ENCODE results near the gene TBC1D14. TPM values are rescaled to one million over a fixed set of nuclear protein-coding genes. Genes with fewer than 3 reads are reported as not detected.

TBC1D14 gene
- total and polyA plus RNA-seq, 2 of the 8 experiments (the other 6 are each of a cell fraction or from before 2014, with no cell fraction given) = 45.6 to 48.2 TPM

GRCh38 chr4:7016086-7016485 lies 106.5 kb downstream of the TBC1D14 start:
- no peaks in the 10 kb centered on the region for H3K9me3 ChIP-seq (ENCODE audit: insufficient read depth in 2 of 2, low read depth in 1 of 2, low read length in 1 of 2)
- H4K20me1 ChIP-seq (replicated peaks in 1 of 2; ENCODE audit: control insufficient read depth in 1 of 2, insufficient read depth in 2 of 2, low read length in 2 of 2) = peaks cover 6 to 17% of the 10 kb centered on the region in 2 experiments
- no peaks in the 10 kb centered on the region for H3K23me2 ChIP-seq (ENCODE audit: low read depth, low read length)
- no peak overlapping the region for H3K23ac ChIP-seq (ENCODE audit: insufficient read length)
- no peak overlapping the region for H4K5ac ChIP-seq (ENCODE audit: insufficient read length, low read depth, low read length)
- no peak overlapping the region for H2BK15ac ChIP-seq (ENCODE audit: low read length)
- 82% methylated on average over 11 of the region's 11 CpGs; no CpG with 5 or more reads in 1 of the 2 experiments for WGBS, 2 experiments (ENCODE audit: extremely low coverage in 1 of 2, insufficient coverage in 1 of 2, insufficient read length in 1 of 2, insufficient replicate concordance in 2 of 2, low coverage in 1 of 2, low lambda C conversion rate in 2 of 2, missing lambda C conversion rate in 1 of 2)
- H3K36me3 ChIP-seq (ENCODE audit: control insufficient read depth in 2 of 4, insufficient read depth in 4 of 4, low read length in 3 of 4) = peaks cover 5 to 40% (median 31%) of the 10 kb centered on the region in 4 experiments
- no peak overlapping the region for H2BK120ac ChIP-seq (replicated peaks; ENCODE audit: low read depth, low read length)
- no peaks in the 10 kb centered on the region; a peak in 1 of 7 replicates for H3K4me1 ChIP-seq (replicated peaks in 1 of 4; ENCODE audit: control insufficient read depth in 3 of 4, insufficient read depth in 4 of 4, low read length in 3 of 4)
- no peak overlapping the region for H2BK5ac ChIP-seq (ENCODE audit: low read depth, low read length)
- H4K8ac ChIP-seq (ENCODE audit: extremely low read depth, insufficient read depth, low read length) = no peak overlapping the region
- H3K4me3 ChIP-seq (ENCODE audit: extremely low read depth in 1 of 4, insufficient read depth in 2 of 4, low read depth in 3 of 4, low read length in 4 of 4) = no peak overlapping the region
- H3K4me2 ChIP-seq (ENCODE audit: insufficient read depth in 1 of 2, low read depth in 2 of 2, low read length in 2 of 2) = no peak overlapping the region
- H3K79me1 ChIP-seq (ENCODE audit: low read depth, low read length) = peaks cover 4% of the 10 kb centered on the region
- no peak overlapping the region for H2BK20ac ChIP-seq (ENCODE audit: low read length)
- H4K91ac ChIP-seq (replicated peaks; ENCODE audit: insufficient read length, low read length) = no peak overlapping the region
- H3K27ac ChIP-seq (ENCODE audit: low read depth, low read length) = no peak overlapping the region
- no peak for FAIRE-seq
- no peak overlapping the region for H3K4ac ChIP-seq (replicated peaks; ENCODE audit: insufficient read length, low read depth, low read length)
- CTCF ChIA-PET (ENCODE audit: partially characterized antibody) = interaction anchor here (0.8 to 2.3 kb wide), 4 partner anchors 9 to 128 kb away, joined by 3 to 7 read pairs (median 3); no protein-coding TSS in a partner anchor
- H3K9ac ChIP-seq (replicated peaks in 1 of 4; ENCODE audit: extremely low read depth in 1 of 4, low read depth in 3 of 4, low read length in 3 of 4) = no peak overlapping the region; a peak in 1 of 7 replicates
- no peaks in the 10 kb centered on the region for H3K27me3 ChIP-seq (replicated peaks in 1 of 4; ENCODE audit: control insufficient read depth in 3 of 4, extremely low read depth in 1 of 4, insufficient read depth in 3 of 4, low read length in 3 of 4)
- H3K56ac ChIP-seq (replicated peaks; ENCODE audit: insufficient read length, low read depth, low read length) = no peak overlapping the region
- no peak overlapping the region for H2BK12ac ChIP-seq (ENCODE audit: low read depth, low read length)
- no peak overlapping the region for H3K18ac ChIP-seq (ENCODE audit: extremely low read depth, low read length)
- H3K14ac ChIP-seq (ENCODE audit: insufficient read length) = no peak overlapping the region
- no peaks in the 10 kb centered on the region; a peak in 1 of 4 replicates for H3K79me2 ChIP-seq (ENCODE audit: control insufficient read depth in 1 of 2, insufficient read depth in 2 of 2, low read length in 2 of 2)
- no peak overlapping the region for H2AFZ ChIP-seq (ENCODE audit: low read length)
- DNase-seq (ENCODE audit: low read depth in 1 of 2, low spot score in 2 of 2) = no peak
- H2AK5ac ChIP-seq (ENCODE audit: low read depth, low read length) = no peak overlapping the region
- POLR2A ChIA-PET (ENCODE audit: partially characterized antibody) = interaction anchor here (0.7 to 2.2 kb wide), 3 partner anchors 9 to 52 kb away, joined by 3 to 6 read pairs (median 3); partner anchors contain the start of gene GRPEL1
- TF ChIP-seq SIN3A (conservative IDR thresholded peaks at IDR 0.05 in 1 of 2, IDR thresholded peaks at IDR 0.05 in 1 of 2; ENCODE audit: low read depth in 1 of 2, low read length in 2 of 2) (no peak), NANOG (IDR thresholded peaks at IDR 0.05; ENCODE audit: insufficient read depth, low read depth, low read length, poor library complexity, severe bottlenecking) (no peak), EZH2 (IDR thresholded peaks at IDR 0.05; ENCODE audit: low read depth, low read length, severe bottlenecking) (no peak), RAD21 (IDR thresholded peaks at IDR 0.05 in 1 of 2, conservative IDR thresholded peaks at IDR 0.05 in 1 of 2; ENCODE audit: low read depth in 2 of 2, low read length in 2 of 2) (no peak)
